T-helper 17 cell (primary cell): ENCODE data around the gene OCA2. TPM values are rescaled to one million over a fixed set of nuclear protein-coding genes. Genes with fewer than 3 reads are reported as not detected.

ENCODE experiments used
- ATAC-seq: fragments of 150-1000 bp; cut with Tn5 transposase; 2 replicates; pipeline ENCODE4 v1.10.0; 2021; ENCODE audit warnings: mild to moderate bottlenecking, moderate library complexity
- DNase-seq, 3 donors: peaks; one replicate each; pipeline versions ENCODE4 v3.0.0 to v3.0.0-alpha.2; 2020 to 2021
- H3K9me3 ChIP-seq: one replicate; pipeline ENCODE4 v1.7.0; 2013; ENCODE audit warnings: low read length, mild to moderate bottlenecking; ENCODE audit not compliant: control insufficient read depth, poor library complexity, severe bottlenecking
- H3K27ac Mint-ChIP-seq: one replicate; pipeline ENCODE4 v1.8.0; 2022; ENCODE audit warnings: mild to moderate bottlenecking, moderate library complexity, mixed read lengths
- H3K27me3 Mint-ChIP-seq: one replicate; pipeline ENCODE4 v1.8.0; 2022; ENCODE audit warnings: mixed read lengths
- H3K36me3 Mint-ChIP-seq: one replicate; pipeline ENCODE4 v1.8.0; 2022; ENCODE audit warnings: low read depth, mixed read lengths
- H3K4me1 Mint-ChIP-seq: one replicate; pipeline ENCODE4 v1.8.0; 2022; ENCODE audit warnings: mild to moderate bottlenecking, mixed read lengths
- H3K4me3 Mint-ChIP-seq: one replicate; pipeline ENCODE4 v1.8.0; 2022; ENCODE audit warnings: mild to moderate bottlenecking, moderate library complexity, mixed read lengths
- total RNA-seq, 4 donors: library from RNA in 2 of 4; stranded (reverse) in 2 of 4; gene quantifications; one replicate each; pipeline ENCODE4 v1.2.3 and lab custom pipeline; 2022 to 2026

The OCA2 gene
- total RNA-seq, 2 donors from 2014 or later: not detected

DNA sequence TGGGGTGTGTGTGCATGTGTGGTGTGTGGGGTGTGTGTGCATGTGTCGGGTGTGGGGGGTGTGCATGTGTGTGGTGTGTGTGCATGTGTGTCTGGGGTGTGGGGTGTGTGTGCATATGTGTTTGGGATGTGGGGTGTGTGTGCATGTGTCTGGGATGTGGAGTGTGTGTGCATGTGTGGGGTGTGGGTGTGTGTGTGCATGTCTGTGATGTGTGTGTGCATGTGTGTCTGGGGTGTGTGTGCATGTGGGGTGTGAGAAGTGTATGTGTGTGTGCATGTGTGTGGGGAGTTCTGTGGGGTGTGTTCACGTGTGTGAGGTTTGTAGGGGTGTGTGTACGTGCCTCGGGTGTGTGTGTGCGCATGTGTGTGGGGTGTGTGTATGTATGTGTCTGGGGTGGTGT lies 6.7 kb upstream of the OCA2 start:
- Mint-ChIP-seq H3K27ac (no peak overlapping the region), H3K4me1 (peaks cover 12% of the 10 kb centered on the region)

DNA sequence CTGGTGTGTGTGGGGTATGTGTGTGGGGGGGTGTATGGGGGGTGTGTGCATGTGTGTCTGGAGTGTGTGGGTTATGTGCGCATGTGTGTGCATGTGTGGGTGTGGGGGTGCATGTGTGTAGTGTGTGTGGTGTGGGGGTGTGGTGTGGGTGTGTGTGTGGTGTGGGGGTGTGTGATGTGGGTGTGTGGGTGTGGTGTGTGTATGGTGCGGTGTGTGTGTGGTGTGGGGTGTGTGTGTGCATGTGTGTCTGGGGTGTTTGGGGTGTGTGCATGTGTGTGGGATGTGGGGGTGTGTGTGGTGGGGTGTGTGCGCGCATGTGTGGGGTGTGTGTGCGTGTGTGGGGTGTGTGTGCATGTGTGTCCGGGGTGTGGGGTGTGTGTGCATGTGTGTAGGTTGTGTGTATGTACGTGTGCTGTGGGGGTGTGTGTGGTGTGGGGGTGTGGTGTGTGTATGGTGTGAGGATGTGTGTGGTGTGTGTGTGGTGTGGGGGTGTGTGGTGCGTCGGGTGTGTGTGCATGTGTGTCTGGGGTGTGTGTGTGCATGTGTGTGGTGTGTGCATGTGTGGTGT lies 6.2 kb upstream of the OCA2 start:
- Mint-ChIP-seq H3K36me3 (peaks cover 7% of the 10 kb centered on the region), H3K4me3 (peak overlapping the region; percentile 80), H3K27me3 (peaks cover 22% of the 10 kb centered on the region), H3K4me1 (peaks cover 13% of the 10 kb centered on the region), H3K27ac (no peak overlapping the region)
- no peak for DNase-seq
- no peak for ATAC-seq
- H3K9me3 ChIP-seq: no peaks in the 10 kb centered on the region

More for the DNA sequence above, 6.7 kb upstream of the OCA2 start:
- Mint-ChIP-seq H3K27me3 (peaks cover 17% of the 10 kb centered on the region), H3K36me3 (peaks cover 5% of the 10 kb centered on the region), H3K4me3 (peak overlapping the region; percentile 80)
- no peaks in the 10 kb centered on the region for H3K9me3 ChIP-seq
- no peak for ATAC-seq
- no peak for DNase-seq

- ATAC-seq (no peak), DNase-seq (no peak)
- peaks cover 31% of the 10 kb centered on the region for H3K27me3 Mint-ChIP-seq
- H3K4me3 Mint-ChIP-seq: peak overlapping the region; percentile 28
- no peaks in the 10 kb centered on the region for H3K9me3 ChIP-seq
- peaks cover 21% of the 10 kb centered on the region for H3K4me1 Mint-ChIP-seq
- H3K27ac Mint-ChIP-seq: no peak overlapping the region
- H3K36me3 Mint-ChIP-seq: peaks cover 14% of the 10 kb centered on the region
These were observed 5.2 kb upstream of the OCA2 start for GRCh38 chr15:28104326-28104725.

DNA sequence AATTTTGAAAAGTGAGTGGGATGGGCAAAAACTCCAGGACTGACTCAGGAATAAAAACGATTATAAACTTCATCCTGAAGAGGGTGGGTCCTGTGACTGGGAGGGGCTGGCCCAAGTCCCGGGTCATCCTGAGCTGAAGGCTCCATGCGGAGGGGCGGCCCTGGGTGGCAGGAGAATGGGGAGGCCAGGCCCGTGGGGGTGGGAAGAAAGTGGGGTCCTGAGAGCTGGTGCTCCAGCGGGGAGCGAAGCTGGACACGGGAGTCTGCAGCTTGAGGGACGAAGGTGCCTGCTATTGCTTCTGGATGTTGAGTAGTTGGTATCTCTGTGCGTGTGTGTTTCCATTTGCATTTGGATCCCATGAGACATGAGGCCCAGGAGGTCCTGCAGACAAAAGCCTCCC lies 4.7 kb upstream of the OCA2 start:
- no peak for ATAC-seq
- H3K9me3 ChIP-seq: no peaks in the 10 kb centered on the region
- H3K27me3 Mint-ChIP-seq: peaks cover 34% of the 10 kb centered on the region
- H3K4me3 Mint-ChIP-seq: no peak overlapping the region
- no peak for DNase-seq
- H3K4me1 Mint-ChIP-seq: peaks cover 23% of the 10 kb centered on the region
- H3K36me3 Mint-ChIP-seq: peaks cover 14% of the 10 kb centered on the region
- H3K27ac Mint-ChIP-seq: no peak overlapping the region

- DNase-seq (no peak), ATAC-seq (no peak)
- no peak overlapping the region for H3K27ac Mint-ChIP-seq
- H3K4me3 Mint-ChIP-seq: no peak overlapping the region
- no peaks in the 10 kb centered on the region for H3K9me3 ChIP-seq
- peaks cover 51% of the 10 kb centered on the region for H3K27me3 Mint-ChIP-seq
- H3K4me1 Mint-ChIP-seq: peaks cover 31% of the 10 kb centered on the region
- peaks cover 19% of the 10 kb centered on the region for H3K36me3 Mint-ChIP-seq
These were observed 2.9 kb upstream of the OCA2 start for GRCh38 chr15:28101983-28102441.

GRCh38 chr15:28101201-28101600 lies 2.1 kb upstream of the OCA2 start:
- peaks cover 54% of the 10 kb centered on the region for H3K27me3 Mint-ChIP-seq
- no peak for ATAC-seq
- H3K9me3 ChIP-seq: no peaks in the 10 kb centered on the region
- H3K36me3 Mint-ChIP-seq: peaks cover 19% of the 10 kb centered on the region
- peaks cover 33% of the 10 kb centered on the region for H3K4me1 Mint-ChIP-seq
- no peak overlapping the region for H3K27ac Mint-ChIP-seq
- no peak for DNase-seq
- no peak overlapping the region for H3K4me3 Mint-ChIP-seq

DNA sequence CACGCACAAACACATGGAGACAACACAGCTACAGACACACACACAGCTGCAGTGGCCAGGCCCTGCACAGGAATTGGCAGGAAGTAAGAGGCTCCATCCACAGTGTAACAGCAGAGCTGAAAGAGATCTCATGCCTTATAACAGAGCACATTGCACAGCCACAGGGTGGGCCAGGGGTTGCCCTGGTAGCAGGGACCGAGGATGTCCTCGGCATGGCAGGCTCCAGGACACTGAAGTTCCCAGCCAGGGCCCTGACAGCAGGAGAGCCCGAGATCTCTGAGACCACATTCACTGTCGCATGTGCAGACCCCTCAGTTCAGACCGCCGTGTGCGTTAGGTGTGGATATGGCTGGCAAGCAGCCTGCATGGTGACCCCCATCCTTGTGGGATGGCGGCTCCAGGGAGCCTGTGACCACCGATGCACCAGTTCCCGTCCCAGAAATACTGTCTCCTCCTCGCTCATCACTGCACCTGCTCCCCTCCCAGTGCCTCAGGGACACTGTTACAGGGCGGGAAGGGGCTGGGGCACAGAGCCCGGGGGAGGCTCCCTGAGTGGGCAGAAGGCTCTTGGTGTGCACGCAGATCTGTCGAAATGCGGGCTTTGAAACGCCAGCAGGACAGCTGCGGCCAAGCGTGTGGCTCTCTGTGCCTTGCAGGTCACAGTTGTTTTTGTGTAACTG lies 1.5 kb upstream of the OCA2 start:
- Mint-ChIP-seq H3K27ac (no peak overlapping the region), H3K36me3 (peaks cover 16% of the 10 kb centered on the region), H3K4me3 (peak overlapping the region; percentile 37), H3K27me3 (peaks cover 60% of the 10 kb centered on the region), H3K4me1 (peaks cover 31% of the 10 kb centered on the region)
- ATAC-seq (no peak), DNase-seq (no peak)
- no peaks in the 10 kb centered on the region for H3K9me3 ChIP-seq

DNA sequence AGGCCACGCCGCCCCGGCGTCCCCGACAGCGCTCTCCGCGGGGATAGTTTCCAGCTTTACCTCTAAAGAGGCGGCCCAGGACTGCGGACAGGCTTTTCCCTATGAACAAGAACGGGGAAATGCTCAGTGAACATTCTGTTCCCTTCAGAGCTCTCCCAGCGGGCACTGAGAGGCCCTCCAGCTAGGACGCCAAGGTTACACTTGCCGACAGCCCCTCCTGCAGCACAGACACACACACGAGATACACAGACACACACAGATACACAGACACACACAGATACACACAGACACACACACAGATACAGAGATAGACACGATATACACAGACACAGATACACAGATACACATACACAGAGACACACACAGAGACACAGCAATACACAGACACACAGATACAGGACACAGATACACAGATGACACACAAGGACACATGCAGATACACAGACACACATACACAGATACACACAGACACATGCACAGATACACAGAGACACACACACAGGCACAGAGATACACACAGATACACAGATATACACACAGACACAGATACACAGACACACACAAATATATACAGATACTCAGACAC lies 533 bp upstream of the OCA2 start:
- no peak for ATAC-seq
- H3K9me3 ChIP-seq: no peaks in the 10 kb centered on the region
- Mint-ChIP-seq H3K36me3 (peaks cover 16% of the 10 kb centered on the region), H3K27ac (no peak overlapping the region), H3K27me3 (peaks cover 63% of the 10 kb centered on the region), H3K4me3 (peak overlapping the region; percentile 37), H3K4me1 (peaks cover 31% of the 10 kb centered on the region)
- DNase-seq: no peak

GRCh38 chr15:28098360-28098765 lies 752 bp downstream of the OCA2 start:
- Mint-ChIP-seq H3K27me3 (peaks cover 61% of the 10 kb centered on the region), H3K36me3 (peaks cover 16% of the 10 kb centered on the region), H3K4me1 (peaks cover 28% of the 10 kb centered on the region), H3K4me3 (peak overlapping the region; percentile 87), H3K27ac (no peak overlapping the region)
- DNase-seq (no peak), ATAC-seq (no peak)
- no peaks in the 10 kb centered on the region for H3K9me3 ChIP-seq

DNA sequence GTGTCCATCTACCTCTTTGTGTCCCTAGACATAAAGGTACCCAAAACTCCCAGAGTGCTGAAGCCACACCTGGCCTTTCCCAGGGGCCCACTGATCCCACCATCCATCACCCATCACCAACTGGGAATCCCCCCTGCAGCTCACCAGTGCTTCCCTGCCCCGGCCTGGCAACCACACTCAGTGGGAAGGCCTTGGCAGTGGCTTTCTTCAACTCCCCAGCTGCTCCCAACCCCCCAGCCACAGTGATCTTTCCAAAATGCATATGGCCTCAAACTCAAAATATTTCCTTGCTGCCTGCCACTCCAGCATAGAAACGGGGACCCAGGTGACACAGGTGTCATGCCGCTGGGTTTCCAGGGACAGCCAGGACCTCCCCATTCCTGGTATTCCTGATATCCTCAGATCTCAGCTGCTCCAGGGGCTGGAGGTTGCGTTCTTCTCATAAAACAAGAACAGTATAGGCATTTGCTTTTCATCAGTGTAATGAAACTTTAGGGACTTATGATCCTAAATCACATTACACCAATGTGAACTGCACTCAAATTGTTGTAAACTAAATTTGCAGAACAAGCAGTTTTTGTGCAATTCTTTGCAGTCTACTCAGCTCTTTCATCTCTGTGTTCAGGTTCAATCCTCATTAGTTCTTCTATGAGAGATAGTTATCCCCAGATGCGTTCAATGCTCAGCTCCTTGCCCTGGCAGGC lies 1.3 kb downstream of the OCA2 start:
- peaks cover 28% of the 10 kb centered on the region for H3K4me1 Mint-ChIP-seq
- H3K36me3 Mint-ChIP-seq: peaks cover 13% of the 10 kb centered on the region
- H3K27ac Mint-ChIP-seq: no peak overlapping the region
- peaks cover 61% of the 10 kb centered on the region for H3K27me3 Mint-ChIP-seq
- ATAC-seq: no peak
- peak overlapping the region; percentile 87 for H3K4me3 Mint-ChIP-seq
- no peaks in the 10 kb centered on the region for H3K9me3 ChIP-seq
- no peak for DNase-seq

- no peak for DNase-seq
- no peak for ATAC-seq
- Mint-ChIP-seq H3K27ac (no peak overlapping the region), H3K4me1 (peaks cover 28% of the 10 kb centered on the region), H3K36me3 (peaks cover 16% of the 10 kb centered on the region), H3K27me3 (peaks cover 64% of the 10 kb centered on the region), H3K4me3 (peak overlapping the region; percentile 90)
- no peaks in the 10 kb centered on the region for H3K9me3 ChIP-seq
These were observed 2.3 kb downstream of the OCA2 start for GRCh38 chr15:28096670-28097431.

DNA sequence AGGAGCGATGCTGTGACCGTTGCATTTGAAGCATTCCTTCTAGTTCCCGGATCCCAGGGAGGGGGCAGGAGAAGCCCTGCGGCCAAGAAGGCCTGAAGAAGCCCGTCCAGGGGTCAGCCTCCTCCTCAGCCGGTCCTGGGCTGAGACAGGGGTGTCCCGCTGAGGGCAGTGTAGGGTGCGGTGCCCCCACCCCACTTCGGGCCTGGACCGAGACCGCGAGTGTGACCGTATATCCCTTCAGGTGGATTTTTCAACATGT lies 2.8 kb downstream of the OCA2 start:
- Mint-ChIP-seq H3K27me3 (peaks cover 64% of the 10 kb centered on the region), H3K4me3 (peak overlapping the region; percentile 90), H3K4me1 (peaks cover 28% of the 10 kb centered on the region), H3K27ac (no peak overlapping the region), H3K36me3 (peaks cover 16% of the 10 kb centered on the region)
- peaks cover 2% of the 10 kb centered on the region for H3K9me3 ChIP-seq
- ATAC-seq: no peak
- DNase-seq: no peak
